ENCODE measurements around the gene SPHK1.

The SPHK1 gene

GRCh38 chr17:76408037-76408849 is 23.8 kb downstream of the SPHK1 start:
- peak; percentile 66 for DNase-seq

- DNase-seq, result no peak
Measured at GRCh38 chr17:76410328-76410965, 26.0 kb downstream of the SPHK1 start.

GRCh38 chr17:76411247-76411646 is 26.8 kb downstream of the SPHK1 start:
- no peak for DNase-seq

DNA sequence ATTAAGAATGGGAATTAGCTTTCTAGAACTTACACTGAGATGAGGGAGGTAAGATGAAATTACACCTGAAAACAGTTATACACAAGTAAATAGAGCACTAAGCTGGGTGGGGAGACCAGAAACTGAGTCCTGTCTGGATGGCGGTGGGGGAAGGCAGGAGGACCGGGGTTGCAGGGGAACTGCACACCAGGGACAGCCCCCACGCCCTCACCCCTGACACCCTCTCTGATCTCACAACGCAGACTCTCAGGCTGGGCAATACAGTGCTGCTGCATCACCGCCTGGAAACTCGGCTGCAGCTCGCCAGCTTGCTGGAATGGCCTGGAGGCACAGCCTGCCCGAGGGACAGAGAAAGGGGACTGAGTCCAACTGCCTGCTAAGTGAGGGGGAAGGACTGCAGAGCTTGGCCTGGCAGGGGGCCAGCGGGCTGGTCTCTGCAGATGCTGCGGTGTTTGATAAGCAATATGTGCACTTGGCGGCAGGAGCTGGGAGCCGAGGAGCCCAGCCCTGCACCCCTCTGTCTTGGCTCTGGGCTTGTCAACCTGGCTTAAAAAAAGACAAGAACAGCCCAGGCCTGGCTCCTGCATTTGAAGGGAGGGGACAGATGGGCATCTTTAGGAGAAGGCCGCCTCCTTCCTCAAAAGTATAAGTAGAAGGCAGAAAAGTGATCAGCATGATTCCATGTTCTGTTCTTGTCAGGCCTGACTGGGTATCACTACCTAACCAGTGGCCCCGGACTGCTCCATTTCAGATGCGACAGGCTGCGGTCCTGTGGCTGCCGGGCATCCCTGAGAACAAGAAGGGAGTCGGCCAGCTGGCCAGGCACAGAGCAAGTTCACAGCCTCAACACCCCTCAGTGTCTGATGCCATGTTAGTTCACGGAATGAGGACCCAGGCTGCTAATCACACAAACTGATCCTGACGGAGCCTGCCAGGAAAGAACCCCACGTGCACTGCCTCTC is 30.2 kb downstream of the SPHK1 start:
- peak; percentile 70 for DNase-seq

- DNase-seq, result no peak
Measured at GRCh38 chr17:76415786-76416185, 31.4 kb downstream of the SPHK1 start.

DNA sequence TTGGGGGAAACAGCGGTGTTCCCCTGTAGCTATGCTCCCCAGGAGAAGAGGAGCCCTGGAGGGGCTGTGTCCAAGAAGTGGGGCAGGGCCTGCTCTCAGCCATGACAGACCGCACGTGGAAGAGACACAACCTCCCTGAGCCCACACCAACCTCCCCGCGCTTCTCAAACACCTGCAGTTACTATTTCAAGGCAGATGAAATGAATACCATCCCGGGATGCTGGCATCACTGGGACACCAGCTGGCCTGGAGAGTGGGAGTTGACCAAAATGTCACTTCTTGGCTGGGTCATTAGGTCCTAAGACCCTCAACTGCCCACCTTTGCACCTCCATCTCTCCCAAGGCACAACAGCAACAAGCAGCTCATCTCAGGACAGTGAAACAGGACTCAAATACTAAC is 32.0 kb downstream of the SPHK1 start:
- DNase-seq, result no peak

- no peak for DNase-seq
Measured at GRCh38 chr17:76416899-76417298, 32.5 kb downstream of the SPHK1 start.

DNA sequence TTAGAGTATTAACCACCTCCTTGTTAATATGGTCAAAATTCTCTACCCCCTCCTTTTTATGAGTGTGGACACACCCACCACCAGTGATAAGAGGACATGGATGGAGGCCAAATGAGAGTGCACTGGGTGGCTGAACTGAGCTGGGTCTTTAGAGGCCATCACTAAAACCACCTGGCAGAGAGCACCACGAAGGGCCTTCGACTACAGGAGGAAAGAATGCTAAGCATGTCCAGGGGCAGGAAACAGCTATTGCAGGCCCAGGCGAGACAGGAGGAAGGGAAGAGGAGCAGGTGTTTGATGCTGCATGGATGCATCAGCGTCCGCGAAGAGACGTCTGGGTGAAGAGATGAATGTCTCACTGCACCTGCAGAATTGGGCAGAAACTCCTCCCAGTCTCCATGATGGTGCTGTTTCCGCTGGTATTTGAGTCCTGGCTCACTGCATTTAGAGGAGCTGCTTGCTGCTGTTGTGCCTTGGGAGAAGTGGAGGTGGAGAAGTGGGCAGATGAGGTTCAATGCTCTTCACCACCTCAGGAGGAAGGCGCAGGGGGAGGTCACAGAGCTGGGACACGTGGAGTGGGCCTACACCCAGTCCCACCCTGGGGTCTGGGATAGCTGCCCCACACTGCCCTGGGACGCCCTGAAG is 33.2 kb downstream of the SPHK1 start:
- no peak for DNase-seq

- DNase-seq, result no peak
Measured at GRCh38 chr17:76419576-76420260, 35.3 kb downstream of the SPHK1 start.

DNA sequence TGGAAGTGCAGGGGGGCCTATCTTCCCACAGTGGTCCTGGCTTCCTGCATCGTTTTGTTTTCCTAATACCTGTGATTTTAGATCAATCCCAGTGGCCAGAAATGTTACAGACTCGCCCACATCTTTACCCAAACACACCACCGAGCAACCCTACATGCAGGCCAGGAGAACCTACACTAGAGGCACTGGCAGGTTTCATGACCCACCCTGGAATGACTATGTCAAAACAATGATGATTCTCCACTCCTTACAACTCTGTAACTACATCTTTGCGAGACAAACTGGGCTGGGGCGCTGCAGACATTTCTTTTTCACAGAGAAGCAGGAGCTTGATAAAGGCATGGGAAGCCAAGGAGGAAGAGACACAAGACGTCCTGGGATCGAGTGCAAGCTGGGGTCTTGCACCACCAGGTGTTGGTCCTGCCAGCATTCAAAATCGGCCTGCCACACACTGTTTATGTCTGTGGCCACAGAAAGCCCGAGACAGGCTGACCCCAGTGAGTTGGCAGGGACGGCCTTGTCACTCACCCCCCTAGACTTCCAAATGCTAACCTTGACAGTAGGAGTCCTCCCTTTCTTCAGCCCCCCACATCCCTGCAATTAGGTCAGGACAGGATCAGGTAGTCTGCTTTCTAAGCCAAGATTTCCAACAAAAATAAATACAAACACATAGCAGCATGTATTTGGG is 36.1 kb downstream of the SPHK1 start:
- DNase-seq, result no peak

DNA sequence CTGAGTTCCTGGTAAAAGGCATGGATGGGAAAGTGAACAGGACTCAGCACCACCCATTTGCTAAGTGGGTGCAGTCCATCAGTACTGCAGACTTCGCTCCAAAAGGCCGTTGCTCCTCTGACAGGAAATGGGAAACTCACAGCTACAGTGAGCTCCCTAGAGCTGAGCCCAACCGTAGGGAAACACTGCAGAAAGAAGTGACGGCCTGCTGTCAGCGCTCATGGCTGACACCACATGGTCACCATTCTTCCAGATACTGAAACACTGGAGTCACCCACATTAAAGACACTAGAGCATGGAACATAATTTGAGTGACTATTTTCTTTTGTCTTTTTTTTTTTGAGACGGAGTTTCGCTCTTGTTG is 36.6 kb downstream of the SPHK1 start:
- no peak for DNase-seq

- no peak for DNase-seq
Measured at GRCh38 chr17:76422406-76422805, 38.0 kb downstream of the SPHK1 start.

GRCh38 chr17:76422860-76423259 is 38.5 kb downstream of the SPHK1 start:
- DNase-seq, result no peak

DNA sequence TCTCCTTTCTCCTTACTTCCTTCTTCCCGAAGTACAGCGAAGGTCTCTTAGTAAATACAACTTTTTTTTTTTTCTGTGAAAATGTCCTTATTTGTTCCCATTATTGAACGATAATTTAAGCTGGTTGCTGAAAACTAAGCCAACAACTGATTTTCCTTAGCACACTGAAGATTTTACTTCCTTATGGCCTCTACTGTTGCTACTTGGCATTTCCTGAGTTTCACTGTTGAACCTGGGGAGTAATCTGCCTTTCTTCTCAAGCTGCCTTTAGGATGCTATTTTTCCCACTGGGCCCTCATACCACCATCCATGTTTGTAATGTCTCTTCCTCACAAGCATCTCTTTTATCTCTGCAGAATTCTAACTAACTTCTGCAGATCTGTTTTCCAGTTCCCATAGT is 42.4 kb downstream of the SPHK1 start:
- no peak for DNase-seq

- DNase-seq, result no peak
Measured at GRCh38 chr17:76427501-76428231, 43.3 kb downstream of the SPHK1 start.

- no peak for DNase-seq
Measured at GRCh38 chr17:76428511-76428910, 44.1 kb downstream of the SPHK1 start.

DNA sequence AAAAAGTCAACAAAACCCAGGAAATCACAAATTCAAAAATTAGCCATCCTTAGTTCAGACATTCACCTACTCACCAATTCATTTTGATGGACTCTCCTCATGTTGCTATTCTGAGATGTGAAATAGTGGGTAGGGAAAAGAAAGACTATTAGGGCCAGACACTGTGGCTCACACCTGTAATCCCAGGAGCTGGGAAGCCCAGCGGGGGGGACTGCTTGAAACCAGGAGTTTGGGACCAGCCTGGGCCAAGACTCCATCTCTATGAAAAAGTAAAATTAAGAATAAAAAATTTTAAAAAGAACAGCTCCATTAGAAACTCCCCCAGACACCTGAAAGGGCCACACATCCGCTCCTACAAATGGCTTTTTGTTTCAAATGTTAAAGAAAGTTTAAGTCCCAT is 47.1 kb downstream of the SPHK1 start:
- DNase-seq, result no peak

- no peak for DNase-seq
Measured at GRCh38 chr17:76432004-76432403, 47.6 kb downstream of the SPHK1 start.

- peak; percentile 43 for DNase-seq
Measured at GRCh38 chr17:76432712-76433336, 48.4 kb downstream of the SPHK1 start.

DNA sequence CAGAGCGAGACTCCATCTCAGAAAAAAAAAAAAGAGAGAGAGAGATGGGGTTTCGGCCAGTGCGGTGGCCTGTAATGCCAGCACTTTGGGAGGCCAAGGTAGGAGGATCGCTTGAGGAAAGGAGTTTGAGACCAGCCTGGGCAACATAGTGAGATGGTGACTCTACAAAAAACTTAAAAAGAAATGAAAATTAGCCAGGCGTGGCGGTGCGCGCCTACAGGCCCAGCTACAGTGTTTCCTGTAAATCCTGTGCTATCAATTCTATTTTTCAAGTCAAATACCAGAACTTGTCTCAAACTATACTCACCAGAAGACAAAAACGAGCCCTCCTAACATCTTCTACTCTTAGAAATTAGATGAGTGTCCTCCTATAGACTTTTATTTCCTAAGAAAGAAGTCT is 49.3 kb downstream of the SPHK1 start:
- DNase-seq, result no peak

DNA sequence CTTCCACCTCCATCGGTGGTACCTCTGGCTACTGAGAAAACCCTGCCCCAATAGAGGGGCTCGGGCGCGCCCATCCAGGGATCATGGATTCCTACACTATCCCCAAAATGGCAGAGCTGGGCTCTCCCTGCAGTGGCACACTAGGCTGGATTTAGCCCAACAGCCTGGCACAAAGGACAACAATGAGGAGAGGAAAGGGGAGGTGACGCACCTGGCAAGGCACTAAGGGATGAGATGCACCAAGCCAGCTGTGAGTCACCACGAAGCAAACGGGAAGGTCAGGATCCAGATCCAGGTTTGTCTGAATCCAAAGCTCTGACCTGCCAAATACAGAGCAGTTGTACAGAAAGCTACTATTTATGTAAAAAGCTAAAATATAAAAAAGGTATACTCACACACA is 50.5 kb downstream of the SPHK1 start:
- no peak for DNase-seq
